ENCODE measurements around the gene TMED4.

GRCh38 chr7:44534087-44534486 lies 47.9 kb downstream of the TMED4 start:
- TF ChIP-seq RXRA (IDR thresholded peaks at IDR 0.05; ENCODE audit: borderline replicate concordance, low read depth) = no peak
- no peak for TF ChIP-seq CTCF (IDR thresholded peaks at IDR 0.05)
- TF ChIP-seq SMC3 (IDR thresholded peaks at IDR 0.05; ENCODE audit: low read depth, low read length) = no peak
- TF ChIP-seq MEF2A (IDR thresholded peaks at IDR 0.05; ENCODE audit: borderline replicate concordance, low read depth) = no peak
- TF ChIP-seq REST (IDR thresholded peaks at IDR 0.05; ENCODE audit: low read depth, low read length) = no peak

Data from SK-N-SH (cell line).